ES-I3 (cell line): ENCODE data around the gene NDUFAF5.

Source experiments
- H3K36me3 ChIP-seq: 2 replicates; pipeline ENCODE4 v1.6.1; 2013; ENCODE audit warnings: mild to moderate bottlenecking, low read length, control low read depth, moderate library complexity; ENCODE audit not compliant: insufficient read depth
- H3K4me1 ChIP-seq: 2 replicates; pipeline ENCODE4 v1.6.1; 2013; ENCODE audit warnings: mild to moderate bottlenecking, control low read depth, low read length; ENCODE audit not compliant: insufficient read depth
- H3K9ac ChIP-seq: 2 replicates; pipeline ENCODE4 v1.6.1; 2013; ENCODE audit warnings: low read depth, mild to moderate bottlenecking, low read length, moderate library complexity
- H3K9me3 ChIP-seq: 2 replicates; pipeline ENCODE4 v1.6.1; 2013; ENCODE audit warnings: mild to moderate bottlenecking, low read length, moderate library complexity; ENCODE audit not compliant: control insufficient read depth, insufficient read depth

Gene NDUFAF5

DNA sequence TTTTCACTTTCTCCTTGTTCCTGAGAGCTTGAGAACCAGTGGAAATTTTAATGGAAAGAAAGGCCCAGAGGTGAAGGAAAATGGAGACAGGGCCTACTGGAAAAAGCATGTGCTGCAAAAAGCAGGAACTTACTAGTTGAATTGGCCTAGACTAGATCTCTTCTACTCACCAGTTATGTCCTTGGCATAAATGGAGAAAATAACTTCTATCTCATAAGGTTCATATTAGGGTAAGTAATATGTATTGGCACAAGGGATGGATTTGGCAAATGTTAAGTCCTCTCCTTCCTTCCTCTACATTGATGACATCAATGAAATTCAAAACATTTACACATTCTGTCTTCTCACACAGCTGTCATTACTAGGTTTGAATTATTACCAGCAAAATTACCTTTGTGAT lies 74.0 kb downstream of the NDUFAF5 start:
- H3K9ac ChIP-seq: no peak overlapping the region
- H3K9me3 ChIP-seq: no peaks in the 10 kb centered on the region
- H3K36me3 ChIP-seq: no peaks in the 10 kb centered on the region
- H3K4me1 ChIP-seq: no peaks in the 10 kb centered on the region

DNA sequence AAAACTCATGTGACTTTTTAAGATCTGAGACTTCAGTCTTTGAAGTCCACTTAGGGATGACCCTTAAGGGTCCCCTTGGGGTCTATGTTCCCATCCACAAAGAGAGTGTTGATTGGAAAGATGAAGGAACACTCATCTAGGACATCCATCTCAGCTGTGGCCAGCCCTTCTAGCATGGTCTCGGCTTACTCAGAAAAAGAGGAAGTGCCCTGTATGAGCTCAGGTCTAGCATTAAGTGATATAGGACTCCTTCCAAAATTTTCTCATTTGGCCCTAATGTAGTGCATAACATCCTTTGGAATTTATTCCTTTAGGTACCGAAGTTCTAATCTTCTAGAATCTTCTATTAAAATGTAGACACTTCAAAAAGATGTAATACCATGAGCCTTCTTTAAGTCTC lies 77.4 kb downstream of the NDUFAF5 start:
- Histone ChIP-seq H3K36me3 (no peaks in the 10 kb centered on the region), H3K4me1 (peaks cover 16% of the 10 kb centered on the region), H3K9me3 (no peaks in the 10 kb centered on the region), H3K9ac (no peak overlapping the region)

DNA sequence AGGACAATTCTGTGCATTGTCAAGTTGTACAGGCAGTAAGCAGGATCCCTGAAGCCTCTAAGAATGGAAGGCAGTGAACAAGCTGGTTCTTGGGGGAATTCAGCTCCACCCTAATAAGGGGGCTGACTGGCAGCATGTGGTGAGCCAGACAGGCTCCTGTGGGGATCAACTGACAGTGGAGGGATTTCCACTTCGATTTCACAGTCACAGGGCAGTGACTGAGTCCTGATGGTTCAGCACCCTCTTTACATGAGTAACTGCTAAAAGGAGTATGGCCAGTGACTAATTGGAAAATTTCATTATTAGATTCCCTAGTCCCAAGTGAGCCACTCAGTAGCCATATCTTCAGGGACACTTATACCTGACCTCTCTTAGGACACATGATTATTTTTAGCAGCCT lies 78.4 kb downstream of the NDUFAF5 start:
- H3K9me3 ChIP-seq: no peaks in the 10 kb centered on the region
- no peaks in the 10 kb centered on the region for H3K36me3 ChIP-seq
- H3K4me1 ChIP-seq: peaks cover 16% of the 10 kb centered on the region
- no peak overlapping the region for H3K9ac ChIP-seq

DNA sequence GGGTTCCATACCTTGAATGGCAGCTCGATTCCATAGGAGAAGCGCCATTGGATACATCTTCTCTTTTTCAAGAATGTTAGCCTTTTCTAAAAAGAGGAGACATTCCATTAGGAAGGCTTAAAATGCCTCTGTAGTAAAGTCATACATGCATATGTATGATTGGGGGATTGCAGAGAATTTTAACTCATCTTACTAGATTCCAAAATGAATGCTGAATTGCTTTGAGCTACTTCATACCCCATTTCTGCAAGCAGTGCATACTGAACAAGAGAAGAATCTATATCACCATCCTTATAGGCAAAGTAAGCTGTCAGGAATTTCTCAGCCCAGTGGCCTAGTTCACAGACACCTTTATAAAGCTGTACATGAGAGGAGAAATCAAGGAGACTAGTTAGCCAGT lies 80.3 kb downstream of the NDUFAF5 start:
- no peaks in the 10 kb centered on the region for H3K36me3 ChIP-seq
- no peak overlapping the region for H3K9ac ChIP-seq
- peaks cover 16% of the 10 kb centered on the region for H3K4me1 ChIP-seq
- H3K9me3 ChIP-seq: no peaks in the 10 kb centered on the region

DNA sequence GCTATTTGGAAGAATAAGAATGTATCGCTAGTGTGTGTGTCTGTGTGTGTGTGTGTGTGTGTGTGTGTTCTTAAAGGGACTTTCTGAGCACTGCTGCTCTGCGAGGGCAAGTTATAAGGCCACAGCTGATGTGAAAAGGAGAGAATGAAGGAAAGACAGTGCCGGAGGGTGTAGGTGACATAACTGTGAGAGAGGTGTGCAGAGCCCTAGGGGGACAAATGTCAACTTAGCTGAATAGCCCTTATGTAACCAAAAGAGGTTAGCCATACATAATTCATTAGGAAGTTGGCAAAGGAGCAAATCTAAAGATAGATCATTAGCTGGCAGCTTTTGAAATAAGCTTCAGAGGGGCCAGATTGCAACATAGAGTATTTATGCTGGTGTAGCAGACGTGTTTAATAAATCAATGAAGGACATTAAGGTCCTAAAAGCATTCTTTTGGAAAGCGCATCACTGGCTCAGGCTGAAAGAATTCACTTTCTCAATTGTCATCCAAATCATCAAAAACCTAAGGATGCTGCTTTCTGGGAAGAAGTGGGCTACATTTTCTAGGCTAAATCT lies 81.0 kb downstream of the NDUFAF5 start:
- Histone ChIP-seq H3K9me3 (no peaks in the 10 kb centered on the region), H3K36me3 (no peaks in the 10 kb centered on the region), H3K4me1 (peaks cover 16% of the 10 kb centered on the region), H3K9ac (no peak overlapping the region)

DNA sequence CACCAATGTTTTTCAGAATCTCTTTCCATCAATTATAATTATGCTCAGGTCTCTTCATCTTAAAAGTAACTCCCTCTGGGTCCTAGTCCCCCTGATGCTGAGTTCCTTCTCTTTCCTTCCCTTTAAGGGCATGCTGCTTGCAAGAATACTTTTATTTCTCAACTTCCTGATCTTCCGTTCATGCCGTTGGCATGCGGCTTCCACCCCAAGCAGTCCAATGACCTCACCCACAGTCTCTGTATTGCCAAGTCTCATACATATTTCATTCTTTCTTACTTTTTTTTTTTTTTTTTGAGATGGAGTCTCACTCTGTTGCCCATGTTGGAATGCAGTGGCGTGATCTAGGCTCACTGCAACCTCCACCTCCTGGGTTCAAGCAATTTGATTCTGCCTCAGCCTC lies 83.5 kb downstream of the NDUFAF5 start:
- Histone ChIP-seq H3K9ac (no peak overlapping the region), H3K36me3 (no peaks in the 10 kb centered on the region), H3K9me3 (no peaks in the 10 kb centered on the region), H3K4me1 (peaks cover 16% of the 10 kb centered on the region)

DNA sequence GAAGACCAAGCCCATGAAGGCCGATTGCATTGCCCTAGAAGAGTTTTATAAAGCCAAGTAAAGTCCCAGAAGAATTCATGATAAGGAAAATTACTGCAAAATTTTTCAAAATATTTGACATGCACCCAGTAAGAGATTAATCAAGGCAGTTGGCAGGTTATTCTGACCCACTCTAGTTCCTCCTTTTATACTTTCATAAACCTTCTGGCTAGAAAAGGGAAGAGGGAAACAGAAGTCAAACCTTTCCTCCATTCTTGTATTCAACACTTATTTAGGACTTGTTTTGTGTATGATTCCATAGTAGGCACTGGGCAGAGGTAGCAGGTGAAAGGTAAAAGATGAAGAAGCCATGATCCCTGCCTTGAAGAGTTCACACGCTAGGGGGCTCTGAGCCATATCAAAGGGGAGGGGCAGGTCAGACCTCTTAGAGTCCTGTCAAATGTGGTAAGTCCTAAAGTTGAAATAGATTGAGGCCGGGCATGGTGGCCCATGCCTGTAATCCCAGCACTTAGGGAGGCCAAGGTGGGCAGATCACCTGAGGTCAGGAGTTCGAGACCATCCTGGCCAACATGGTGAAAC lies 85.4 kb downstream of the NDUFAF5 start:
- Histone ChIP-seq H3K4me1 (peaks cover 22% of the 10 kb centered on the region), H3K9ac (no peak overlapping the region), H3K9me3 (no peaks in the 10 kb centered on the region), H3K36me3 (no peaks in the 10 kb centered on the region)
